Measurements from ENCODE around the gene NEB.

Gene NEB

DNA sequence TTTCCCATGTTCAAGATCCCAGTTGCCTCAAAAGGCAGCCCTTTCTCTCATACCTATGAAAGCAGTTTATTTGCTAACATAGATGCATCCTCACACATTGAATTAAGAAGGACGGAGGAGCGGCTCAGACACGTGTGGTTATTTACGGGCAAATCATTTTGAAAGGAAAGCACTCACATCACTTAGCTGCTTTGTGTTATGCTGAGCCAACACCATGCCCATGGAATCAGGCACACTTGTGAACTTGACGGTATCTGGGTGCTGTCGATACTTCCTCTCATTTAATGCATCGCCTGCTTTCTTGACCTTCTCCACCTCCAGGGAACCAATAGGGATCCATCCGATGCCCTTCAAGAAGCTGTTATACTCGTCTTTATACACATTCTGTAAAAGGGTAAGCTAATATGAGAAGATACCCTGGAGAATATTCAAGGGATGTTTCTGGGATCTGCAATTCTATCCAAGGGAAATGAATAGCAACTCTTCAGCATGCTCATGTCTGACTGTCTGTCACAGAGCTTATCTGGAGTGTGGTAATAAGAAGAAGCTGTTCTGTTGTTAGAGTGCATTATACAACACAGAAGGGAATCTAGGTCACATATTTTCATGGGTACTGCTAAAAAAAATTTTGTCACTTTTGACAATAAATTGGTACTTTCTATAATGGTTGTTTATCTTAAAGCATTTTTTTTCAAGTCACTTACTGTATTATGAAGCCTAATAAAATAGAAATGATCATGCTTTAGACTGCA, 63.3 kb downstream of the NEB start:
- TF ChIP-seq, protein P1, sequence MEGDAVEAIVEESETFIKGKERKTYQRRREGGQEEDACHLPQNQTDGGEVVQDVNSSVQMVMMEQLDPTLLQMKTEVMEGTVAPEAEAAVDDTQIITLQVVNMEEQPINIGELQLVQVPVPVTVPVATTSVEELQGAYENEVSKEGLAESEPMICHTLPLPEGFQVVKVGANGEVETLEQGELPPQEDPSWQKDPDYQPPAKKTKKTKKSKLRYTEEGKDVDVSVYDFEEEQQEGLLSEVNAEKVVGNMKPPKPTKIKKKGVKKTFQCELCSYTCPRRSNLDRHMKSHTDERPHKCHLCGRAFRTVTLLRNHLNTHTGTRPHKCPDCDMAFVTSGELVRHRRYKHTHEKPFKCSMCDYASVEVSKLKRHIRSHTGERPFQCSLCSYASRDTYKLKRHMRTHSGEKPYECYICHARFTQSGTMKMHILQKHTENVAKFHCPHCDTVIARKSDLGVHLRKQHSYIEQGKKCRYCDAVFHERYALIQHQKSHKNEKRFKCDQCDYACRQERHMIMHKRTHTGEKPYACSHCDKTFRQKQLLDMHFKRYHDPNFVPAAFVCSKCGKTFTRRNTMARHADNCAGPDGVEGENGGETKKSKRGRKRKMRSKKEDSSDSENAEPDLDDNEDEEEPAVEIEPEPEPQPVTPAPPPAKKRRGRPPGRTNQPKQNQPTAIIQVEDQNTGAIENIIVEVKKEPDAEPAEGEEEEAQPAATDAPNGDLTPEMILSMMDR (IDR thresholded peaks at IDR 0.05; ENCODE audit: unreplicated experiment in 3 of 3) = no peak
- Mint-ChIP-seq H3K4me3 (no peak overlapping the region), H3K36me3 (ENCODE audit: low read depth) (no peaks in the 10 kb centered on the region), H3K27me3 (ENCODE audit: low read depth) (no peaks in the 10 kb centered on the region), H3K9me3 (no peaks in the 10 kb centered on the region), H3K27ac (no peak overlapping the region), H3K4me1 (peaks cover 8% of the 10 kb centered on the region)

DNA sequence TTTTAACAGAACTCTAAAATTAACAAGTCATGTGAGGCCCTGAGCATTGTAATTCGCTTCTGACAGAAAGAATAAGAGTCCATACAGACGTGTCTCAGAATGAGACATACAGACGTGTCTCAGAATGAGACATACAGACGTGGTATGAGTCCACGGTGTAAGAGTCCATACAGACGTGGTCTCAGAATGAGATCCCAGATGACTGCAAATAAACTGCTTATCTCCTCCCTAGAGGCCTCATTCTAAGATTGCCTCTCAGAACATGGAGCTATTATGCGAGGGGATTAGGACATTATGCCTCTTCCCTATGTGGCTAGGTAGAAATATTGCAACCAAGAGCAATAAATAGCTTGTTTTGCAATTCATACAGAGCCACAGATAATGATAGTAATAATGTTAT, 63.9 kb downstream of the NEB start:
- Mint-ChIP-seq H3K9me3 (no peaks in the 10 kb centered on the region), H3K27ac (no peak overlapping the region), H3K4me1 (peaks cover 8% of the 10 kb centered on the region), H3K4me3 (no peak overlapping the region), H3K27me3 (ENCODE audit: low read depth) (no peaks in the 10 kb centered on the region), H3K36me3 (ENCODE audit: low read depth) (no peaks in the 10 kb centered on the region)
- TF ChIP-seq, protein P1 (IDR thresholded peaks at IDR 0.05; ENCODE audit: unreplicated experiment in 3 of 3) = no peak

DNA sequence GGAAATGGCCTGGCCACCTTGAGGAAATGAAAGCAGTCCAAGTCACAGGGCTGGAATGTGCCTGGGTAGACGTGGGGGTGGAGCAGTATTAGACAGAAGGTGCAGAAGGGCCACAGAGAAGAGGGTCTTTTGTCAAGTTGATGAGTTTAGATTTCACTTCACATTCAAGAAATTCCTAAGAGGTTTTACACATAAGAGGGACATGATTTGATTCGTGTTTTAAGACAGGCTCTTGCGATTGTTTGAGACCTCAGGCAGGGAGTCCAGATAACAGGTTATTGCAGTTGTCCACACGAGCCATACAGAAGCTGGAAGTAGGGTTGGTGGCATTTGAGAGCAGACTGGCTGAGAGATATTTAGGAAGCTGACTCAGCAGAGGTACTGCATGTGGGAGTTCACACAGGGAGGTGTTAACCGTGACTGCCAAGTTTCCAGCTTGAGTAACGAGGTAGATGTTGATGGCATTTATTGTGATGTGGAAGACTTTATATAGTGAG, 64.6 kb downstream of the NEB start:
- TF ChIP-seq, protein P1 (IDR thresholded peaks at IDR 0.05; ENCODE audit: unreplicated experiment in 3 of 3) = no peak
- Mint-ChIP-seq H3K36me3 (ENCODE audit: low read depth) (no peaks in the 10 kb centered on the region), H3K9me3 (no peaks in the 10 kb centered on the region), H3K27ac (no peak overlapping the region), H3K4me1 (peaks cover 8% of the 10 kb centered on the region), H3K4me3 (no peak overlapping the region), H3K27me3 (ENCODE audit: low read depth) (no peaks in the 10 kb centered on the region)

DNA sequence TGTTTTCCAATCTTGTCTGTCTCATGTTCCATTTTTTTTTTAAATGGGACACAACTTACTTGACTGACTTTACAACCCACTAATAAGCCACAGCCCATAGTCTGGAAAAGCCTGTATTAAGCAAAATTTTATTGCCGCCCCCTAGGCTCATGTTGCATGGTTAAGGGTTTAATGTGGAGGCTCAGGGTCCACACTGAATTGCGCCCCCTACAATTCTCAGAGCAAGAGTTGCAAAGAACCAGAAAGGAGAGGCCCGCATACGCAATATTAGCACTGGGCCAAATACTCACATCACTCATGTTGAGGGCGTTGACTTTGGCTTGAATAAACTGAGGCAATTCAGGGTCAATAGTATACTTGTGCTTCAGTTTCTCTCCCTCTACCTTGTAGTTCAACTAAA, 65.5 kb downstream of the NEB start:
- Mint-ChIP-seq H3K27me3 (ENCODE audit: low read depth) (no peaks in the 10 kb centered on the region), H3K27ac (no peak overlapping the region), H3K4me3 (no peak overlapping the region), H3K9me3 (no peaks in the 10 kb centered on the region), H3K4me1 (peaks cover 8% of the 10 kb centered on the region), H3K36me3 (ENCODE audit: low read depth) (no peaks in the 10 kb centered on the region)
- TF ChIP-seq, protein P1 (IDR thresholded peaks at IDR 0.05; ENCODE audit: unreplicated experiment in 3 of 3) = no peak

DNA sequence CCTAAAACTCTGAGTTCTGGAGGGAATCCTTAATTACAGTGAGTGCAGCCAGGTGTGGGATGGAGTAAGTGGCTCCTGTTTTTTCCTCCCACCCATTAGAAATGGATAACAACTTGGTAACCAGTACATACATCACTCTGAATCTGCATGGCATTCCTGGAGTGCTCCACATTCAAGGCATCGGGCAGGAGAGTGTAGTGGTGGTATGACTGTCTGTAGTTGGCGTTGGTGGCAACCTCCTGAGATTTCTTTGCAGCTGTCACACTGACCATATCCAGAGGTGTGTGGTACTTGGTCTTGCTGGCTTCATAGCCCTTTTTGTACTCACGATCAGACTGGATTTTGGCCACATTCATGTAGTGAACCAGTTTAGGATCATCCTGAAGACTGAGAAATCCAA, 68.3 kb downstream of the NEB start:
- TF ChIP-seq, protein P1 (IDR thresholded peaks at IDR 0.05; ENCODE audit: unreplicated experiment in 3 of 3) = no peak
- Mint-ChIP-seq H3K27me3 (ENCODE audit: low read depth) (no peaks in the 10 kb centered on the region), H3K27ac (no peak overlapping the region), H3K4me3 (no peak overlapping the region), H3K36me3 (ENCODE audit: low read depth) (no peaks in the 10 kb centered on the region), H3K9me3 (no peaks in the 10 kb centered on the region), H3K4me1 (peaks cover 8% of the 10 kb centered on the region)

DNA sequence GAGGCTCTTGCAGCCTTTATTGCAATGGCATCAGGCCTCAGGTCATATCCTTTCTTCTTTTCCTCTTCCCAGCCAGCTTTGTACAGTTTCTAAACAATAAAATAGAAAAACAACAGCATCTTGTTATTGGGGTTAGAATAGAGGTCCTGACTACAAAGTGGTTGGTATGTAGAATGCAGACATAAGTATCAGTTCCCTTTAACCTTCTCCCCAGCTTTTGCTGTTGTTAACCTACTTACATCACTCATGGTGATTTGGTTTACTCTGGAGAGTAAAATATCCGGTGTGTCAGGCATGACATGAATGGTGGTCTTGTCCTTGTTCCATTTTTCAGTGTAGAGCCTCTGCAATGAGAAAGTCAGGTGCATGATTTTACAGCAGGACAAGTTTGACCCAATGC, 69.8 kb downstream of the NEB start:
- H3K4me1 Mint-ChIP-seq = peaks cover 5% of the 10 kb centered on the region
- no peak overlapping the region for H3K27ac Mint-ChIP-seq
- no peaks in the 10 kb centered on the region for H3K36me3 Mint-ChIP-seq (ENCODE audit: low read depth)
- no peak overlapping the region for H3K4me3 Mint-ChIP-seq
- TF ChIP-seq, protein P1 (IDR thresholded peaks at IDR 0.05; ENCODE audit: unreplicated experiment in 3 of 3) = no peak
- no peaks in the 10 kb centered on the region for H3K9me3 Mint-ChIP-seq
- no peaks in the 10 kb centered on the region for H3K27me3 Mint-ChIP-seq (ENCODE audit: low read depth)

Measured in nephron (organoid).